WERI-Rb-1 (cell line): ENCODE data around the gene MIER1.

Experiments
- DNase-seq: peaks from one replicate; pipeline ENCODE4 v3.0.0-alpha.2; 2020
- H3K27ac ChIP-seq: fragments of 250-450 bp; sonication (Bioruptor Pico); 2 replicates; pipeline ENCODE4 v1.5.1; 2020; ENCODE audit warnings: mild to moderate bottlenecking, moderate library complexity
- H3K27me3 ChIP-seq: fragments of 250-450 bp; sonication (Bioruptor Pico); 2 replicates; pipeline ENCODE4 v1.5.1; 2021; ENCODE audit warnings: mild to moderate bottlenecking, low read depth, moderate library complexity; ENCODE audit not compliant: insufficient read depth, severe bottlenecking
- H3K36me3 ChIP-seq: fragments of 250-450 bp; sonication (Bioruptor Pico); 2 replicates; pipeline ENCODE4 v1.5.1; 2020; ENCODE audit warnings: mild to moderate bottlenecking, moderate library complexity
- H3K4me3 ChIP-seq: 2 replicates; pipeline ENCODE4 v1.5.1; 2011; ENCODE audit warnings: low read depth, mild to moderate bottlenecking, control low read depth, low read length
- H3K9me3 ChIP-seq: fragments of 250-450 bp; sonication (Bioruptor Pico); 2 replicates; pipeline ENCODE4 v1.5.1; 2021; ENCODE audit warnings: mild to moderate bottlenecking, moderate library complexity; ENCODE audit not compliant: severe bottlenecking
- CTCF ChIP-seq: IDR thresholded peaks from 2 replicates; pipeline ENCODE4 v1.5.1; 2011; ENCODE audit warnings: low read depth, mild to moderate bottlenecking, control low read depth, inconsistent platforms, low read length

Gene MIER1

GRCh38 chr1:67001682-67002425 lies 77.1 kb downstream of the MIER1 start:
- DNase-seq = no peak
- Histone ChIP-seq H3K9me3 (no peaks in the 10 kb centered on the region), H3K27me3 (no peaks in the 10 kb centered on the region), H3K27ac (no peak overlapping the region), H3K4me3 (no peak overlapping the region), H3K36me3 (no peaks in the 10 kb centered on the region; the same call in none of the 2 replicates)
- TF ChIP-seq CTCF = no peak

GRCh38 chr1:67004176-67004575 lies 79.4 kb downstream of the MIER1 start:
- Histone ChIP-seq H3K4me3 (no peak overlapping the region), H3K9me3 (no peaks in the 10 kb centered on the region), H3K36me3 (no peaks in the 10 kb centered on the region; the same call in 1 of the 2 replicates), H3K27ac (no peak overlapping the region), H3K27me3 (no peaks in the 10 kb centered on the region)
- no peak for TF ChIP-seq CTCF
- no peak for DNase-seq

GRCh38 chr1:67005068-67005467 lies 80.3 kb downstream of the MIER1 start:
- H3K27ac ChIP-seq = no peak overlapping the region

GRCh38 chr1:67009792-67010191 lies 85.0 kb downstream of the MIER1 start:
- Histone ChIP-seq H3K27me3 (no peaks in the 10 kb centered on the region), H3K4me3 (no peak overlapping the region), H3K36me3 (peaks cover 4% of the 10 kb centered on the region; the same call in 1 of the 2 replicates), H3K27ac (no peak overlapping the region), H3K9me3 (no peaks in the 10 kb centered on the region)
- TF ChIP-seq CTCF = no peak
- no peak for DNase-seq

More at GRCh38 chr1:67005068-67005467, 80.3 kb downstream of the MIER1 start:
- Histone ChIP-seq H3K9me3 (no peaks in the 10 kb centered on the region), H3K4me3 (no peak overlapping the region), H3K27me3 (no peaks in the 10 kb centered on the region), H3K36me3 (peaks cover 3% of the 10 kb centered on the region; the same call in 1 of the 2 replicates)
- no peak for TF ChIP-seq CTCF
- no peak for DNase-seq

- H3K27ac ChIP-seq = no peak overlapping the region
- no peak for TF ChIP-seq CTCF
- H3K9me3 ChIP-seq = no peaks in the 10 kb centered on the region
- H3K36me3 ChIP-seq = peaks cover 7% of the 10 kb centered on the region; the same call in 1 of the 2 replicates
- H3K4me3 ChIP-seq = no peak overlapping the region
- DNase-seq = no peak
- H3K27me3 ChIP-seq = no peaks in the 10 kb centered on the region
Measured at GRCh38 chr1:67013573-67013972, 88.8 kb downstream of the MIER1 start.

GRCh38 chr1:67018574-67018973 lies 93.8 kb downstream of the MIER1 start:
- DNase-seq = peak; percentile 48
- peaks cover 11% of the 10 kb centered on the region for H3K36me3 ChIP-seq

More at GRCh38 chr1:67018574-67018973, 93.8 kb downstream of the MIER1 start:
- H3K4me3 ChIP-seq = no peak overlapping the region
- H3K9me3 ChIP-seq = no peaks in the 10 kb centered on the region
- no peaks in the 10 kb centered on the region for H3K27me3 ChIP-seq
- H3K27ac ChIP-seq = no peak overlapping the region
- no peak for TF ChIP-seq CTCF
